DMS 273 (cell line): Measurements from ENCODE around the gene KIZ.

Source experiments
- DNase-seq: peaks from one replicate; lab custom pipeline; 2025; ENCODE audit not compliant: unreplicated experiment; lab: John Stamatoyannopoulos, UW

Gene KIZ, protein sequence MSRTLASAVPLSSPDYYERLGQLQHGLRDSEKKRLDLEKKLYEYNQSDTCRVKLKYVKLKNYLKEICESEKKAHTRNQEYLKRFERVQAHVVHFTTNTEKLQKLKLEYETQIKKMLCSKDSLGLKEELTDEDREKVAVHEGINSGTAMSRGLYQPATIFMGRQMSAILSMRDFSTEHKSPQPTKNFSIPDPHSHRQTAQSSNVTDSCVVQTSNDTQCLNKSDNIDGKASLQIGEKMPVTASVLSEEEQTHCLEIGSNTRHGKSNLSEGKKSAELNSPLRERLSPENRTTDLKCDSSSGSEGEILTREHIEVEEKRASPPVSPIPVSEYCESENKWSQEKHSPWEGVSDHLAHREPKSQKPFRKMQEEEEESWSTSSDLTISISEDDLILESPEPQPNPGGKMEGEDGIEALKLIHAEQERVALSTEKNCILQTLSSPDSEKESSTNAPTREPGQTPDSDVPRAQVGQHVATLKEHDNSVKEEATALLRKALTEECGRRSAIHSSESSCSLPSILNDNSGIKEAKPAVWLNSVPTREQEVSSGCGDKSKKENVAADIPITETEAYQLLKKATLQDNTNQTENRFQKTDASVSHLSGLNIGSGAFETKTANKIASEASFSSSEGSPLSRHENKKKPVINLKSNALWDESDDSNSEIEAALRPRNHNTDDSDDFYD

DNA sequence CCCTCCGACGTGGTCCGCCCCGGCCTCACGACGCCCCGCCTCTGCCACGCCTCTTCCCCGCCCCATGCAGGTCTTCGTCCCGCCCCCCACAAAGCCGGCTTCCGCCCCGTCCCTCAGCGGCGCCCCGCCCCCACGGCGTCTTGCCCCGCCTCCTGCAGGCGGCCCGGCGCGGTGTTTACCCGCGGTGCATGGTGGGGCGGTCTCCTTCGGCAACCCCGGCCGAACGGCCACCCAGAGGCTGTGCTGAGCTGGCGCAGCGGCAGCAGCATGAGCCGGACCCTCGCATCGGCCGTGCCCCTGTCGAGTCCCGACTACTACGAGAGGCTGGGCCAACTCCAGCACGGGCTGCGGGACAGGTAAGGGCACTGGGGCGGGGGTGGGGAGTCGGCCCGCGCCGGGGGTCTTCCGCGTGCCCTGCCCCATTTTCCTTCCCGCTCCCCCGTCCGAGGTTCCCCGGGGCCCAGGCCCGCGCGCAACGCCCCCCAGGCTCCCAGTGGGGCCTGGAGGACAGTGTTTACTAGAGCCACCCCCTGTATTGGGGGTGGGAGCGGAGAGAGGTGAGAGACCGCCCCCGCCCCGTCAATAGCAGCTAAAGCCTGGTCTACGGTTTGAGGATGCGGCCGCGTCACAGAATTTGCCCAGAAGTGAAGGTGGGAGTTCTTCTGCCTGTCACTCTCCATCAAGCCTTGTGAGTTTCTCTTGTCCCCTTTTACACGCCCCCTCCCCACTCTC lies at the start of gene KIZ:
Gene KIZ (plus strand): TSS at position 234 of the 732 bp plus-strand sequence. CDS start 34 bp downstream, at position 268.
- peak; percentile 97 for DNase-seq

DNA sequence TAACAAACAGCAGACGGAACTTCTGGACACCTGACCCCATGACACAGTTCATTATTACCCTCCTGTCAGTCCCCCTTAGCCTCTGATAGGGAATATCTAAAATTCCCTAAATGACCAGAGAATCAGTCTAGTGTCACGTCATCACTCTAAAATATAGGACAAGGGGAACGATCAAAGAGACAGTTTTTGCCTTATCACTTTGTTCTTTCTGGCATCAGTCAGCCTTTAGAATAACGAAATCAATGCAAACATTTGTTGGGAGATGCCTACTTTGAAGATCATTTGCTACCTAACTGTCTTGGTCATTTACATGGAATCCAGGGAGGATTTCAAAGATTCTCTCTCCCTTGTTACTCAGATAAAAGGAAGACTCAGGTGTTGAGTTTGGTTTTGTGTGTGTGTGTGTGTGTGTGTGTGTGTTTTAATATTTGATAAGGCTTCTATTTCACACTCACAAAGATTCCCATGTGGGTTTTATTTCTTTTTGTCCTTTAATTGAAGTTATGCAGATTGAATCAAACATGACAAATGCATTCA lies 48.0 kb upstream of the KIZ start:
- DNase-seq = no peak

DNA sequence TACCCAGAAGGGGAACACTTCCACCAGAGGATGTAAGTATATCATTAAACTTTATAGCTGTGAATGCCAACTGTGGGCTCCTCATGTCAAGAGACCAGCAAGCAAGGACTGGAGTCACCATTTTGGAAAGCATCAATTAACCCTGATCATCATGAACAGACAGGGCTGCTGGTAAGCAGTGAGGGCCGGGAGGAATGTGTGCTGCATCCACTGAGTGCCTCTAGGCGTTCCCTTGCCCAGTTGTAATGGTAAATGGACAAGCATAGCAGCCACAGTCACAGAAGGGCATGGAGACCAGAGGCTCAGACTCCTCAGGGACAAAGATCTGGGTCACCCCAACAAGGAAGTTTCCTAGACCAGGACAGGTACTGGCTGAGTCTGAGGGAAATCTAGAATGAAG lies 43.3 kb upstream of the KIZ start:
- DNase-seq = no peak

DNA sequence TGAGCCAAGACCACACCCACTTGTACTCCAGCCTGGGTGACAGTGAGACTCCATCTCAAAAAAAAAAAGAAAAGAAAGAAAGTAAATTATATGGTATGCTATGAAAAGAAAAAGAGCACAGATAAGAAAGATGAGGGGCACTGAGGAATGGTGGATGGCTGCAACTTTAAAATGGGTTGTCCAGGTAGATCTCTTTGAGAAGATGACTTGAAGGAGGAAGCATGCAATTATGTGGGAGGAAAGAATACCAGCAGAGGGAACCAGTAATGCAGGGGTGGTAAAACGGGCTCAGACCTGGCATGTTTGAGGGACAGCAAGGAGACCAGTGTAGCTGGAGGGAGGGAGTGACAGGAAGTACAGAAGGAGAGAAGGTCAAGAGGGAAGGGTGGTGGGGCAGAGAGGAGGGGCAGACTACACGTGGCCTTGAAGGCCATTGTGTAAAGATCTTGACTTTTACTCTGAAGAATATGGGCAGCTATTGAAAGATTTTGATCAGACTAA lies 42.0 kb upstream of the KIZ start:
- DNase-seq = no peak

DNA sequence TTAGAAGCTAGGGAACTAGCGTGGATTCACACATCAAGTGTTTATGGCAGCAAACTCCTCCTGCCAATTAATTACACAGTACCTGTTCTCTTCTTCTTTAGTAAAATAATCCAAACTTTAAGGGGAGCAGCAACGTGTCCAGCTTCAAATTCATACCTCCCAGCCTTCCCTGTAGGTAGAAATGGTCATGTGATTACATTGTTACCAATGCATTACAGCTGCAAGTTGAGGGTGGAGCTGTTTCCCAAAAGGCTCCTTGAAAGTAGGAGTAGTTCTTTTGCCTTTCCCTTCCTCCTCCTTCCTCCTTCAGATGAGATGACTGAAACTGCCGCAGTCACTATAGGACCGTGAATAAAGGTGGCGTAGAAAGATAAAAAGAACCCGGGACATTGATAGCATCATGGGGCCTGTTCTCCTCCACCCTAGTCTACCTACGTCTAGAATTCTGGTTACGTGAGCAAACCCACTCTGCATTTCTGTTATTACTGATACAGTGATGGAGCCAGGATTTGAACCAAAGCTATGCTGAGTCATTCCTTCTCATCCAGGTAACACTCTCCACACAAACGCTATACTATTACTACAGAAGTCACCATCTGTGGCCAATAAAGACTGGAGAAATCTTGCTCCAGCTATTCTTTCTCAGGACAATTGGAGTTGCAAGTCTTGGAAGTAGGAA lies 37.9 kb upstream of the KIZ start:
- no peak for DNase-seq

DNA sequence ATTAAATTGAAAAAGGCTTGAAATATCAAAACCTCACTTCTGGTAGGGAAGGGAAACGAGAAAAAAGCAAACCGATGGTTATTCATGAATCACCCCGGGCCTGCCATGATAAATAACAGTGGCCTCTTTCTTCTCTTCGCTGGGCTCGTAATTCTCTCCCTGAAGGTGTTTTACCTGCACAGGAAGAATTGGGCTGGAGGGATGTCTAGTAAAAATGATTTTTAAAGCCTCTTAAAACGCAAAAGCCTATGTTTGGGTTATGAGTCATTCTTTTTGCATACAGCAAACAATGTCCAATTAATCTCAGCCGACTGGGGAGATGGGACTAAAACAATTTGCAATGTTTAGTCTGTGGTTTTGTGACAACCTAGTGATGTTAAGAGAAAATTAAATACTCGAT lies 36.5 kb upstream of the KIZ start:
- DNase-seq = no peak

DNA sequence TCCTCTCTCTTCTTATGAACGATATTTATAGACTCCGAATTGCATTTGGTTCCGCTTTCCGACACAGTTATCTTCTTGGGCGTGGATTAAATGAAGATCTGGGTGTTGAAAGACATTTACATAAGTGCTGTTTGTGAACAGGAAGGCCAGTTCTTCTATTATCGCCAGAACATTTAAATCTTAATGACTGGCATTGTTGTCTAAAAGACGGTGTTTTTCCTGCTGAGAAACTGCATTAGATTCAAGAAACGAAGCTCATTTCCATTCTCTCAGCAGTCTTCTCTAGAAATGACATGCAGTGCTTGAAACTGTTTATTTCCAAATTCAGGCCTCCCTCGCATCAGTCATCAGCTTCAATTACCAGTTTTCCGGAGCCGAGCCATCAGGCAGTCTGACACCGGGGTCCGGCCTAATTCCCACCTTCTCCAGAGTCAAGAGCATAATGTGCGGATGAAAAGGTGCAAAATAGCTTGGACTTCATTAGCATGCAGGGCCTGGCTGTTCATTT lies 35.7 kb upstream of the KIZ start:
- no peak for DNase-seq

DNA sequence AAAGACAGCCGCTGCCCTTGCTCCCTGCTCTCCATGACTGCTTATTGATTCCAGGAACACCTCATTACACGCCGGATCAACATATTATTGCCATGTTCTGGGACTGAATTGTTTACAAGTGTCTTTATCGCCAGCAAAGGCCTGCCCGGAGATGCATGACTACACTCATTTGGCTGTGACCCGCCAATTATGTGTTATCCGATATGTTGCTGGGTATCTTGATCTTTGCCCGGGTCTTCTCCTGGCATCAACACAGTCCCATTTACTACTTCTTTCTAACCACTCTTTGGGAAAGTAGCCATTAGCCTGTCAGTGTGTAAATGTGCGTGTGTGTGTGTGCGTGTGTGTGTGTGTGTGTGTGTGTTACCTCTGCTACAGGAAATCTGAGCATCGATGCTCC lies 35.2 kb upstream of the KIZ start:
- DNase-seq = no peak

DNA sequence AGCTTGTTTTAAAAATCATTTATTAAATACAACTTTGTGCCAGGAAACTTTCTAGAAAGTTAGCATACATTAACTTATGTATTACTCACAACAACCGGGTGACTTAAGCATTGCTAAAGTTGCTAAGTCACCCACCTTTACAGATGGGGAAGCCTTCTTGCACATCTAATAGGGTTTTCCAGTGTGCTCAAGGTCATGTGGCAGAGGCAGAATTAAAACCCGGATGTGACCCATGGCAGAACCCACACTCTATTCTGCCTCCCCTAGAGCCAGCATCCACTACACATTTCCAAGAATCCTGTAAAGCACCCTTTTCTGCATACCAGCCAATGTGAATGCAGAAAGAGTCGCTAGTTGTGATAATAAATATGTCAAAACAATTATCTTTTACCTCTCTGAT lies 33.1 kb upstream of the KIZ start:
- DNase-seq = no peak

DNA sequence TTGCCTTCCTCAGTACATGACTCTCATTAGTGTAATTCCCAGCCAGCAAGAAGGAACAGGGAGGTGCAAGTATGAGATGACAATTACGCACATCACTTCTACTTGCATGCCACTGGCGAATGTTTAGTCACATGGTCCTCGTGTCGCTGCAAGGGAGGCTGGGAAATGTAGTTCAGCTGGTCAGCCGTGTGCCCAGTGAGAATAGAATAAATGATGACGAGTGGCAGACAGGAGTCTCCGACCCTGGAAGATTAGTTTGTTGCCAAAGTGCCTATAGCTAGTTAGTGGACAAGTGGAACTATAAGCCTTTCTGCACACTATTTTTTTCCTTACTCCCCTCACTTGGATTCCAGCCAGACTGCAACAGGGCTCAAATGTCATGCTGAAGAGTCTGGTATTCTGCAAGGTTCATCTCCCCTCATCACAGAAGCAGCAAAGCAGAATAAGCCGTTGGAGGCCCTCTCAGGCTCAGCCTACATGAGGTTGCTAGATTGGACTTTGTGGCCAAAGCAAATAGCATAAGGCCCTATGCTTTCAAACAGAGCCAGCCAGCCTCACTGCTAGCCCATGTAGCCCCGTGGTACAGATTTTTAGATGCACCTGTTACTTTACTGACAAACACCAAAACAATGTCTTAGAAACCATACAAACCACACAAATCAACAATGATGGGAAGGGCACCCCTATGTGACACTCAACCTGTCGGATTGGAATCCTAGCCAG lies 29.4 kb upstream of the KIZ start:
- peak; percentile 31 for DNase-seq

DNA sequence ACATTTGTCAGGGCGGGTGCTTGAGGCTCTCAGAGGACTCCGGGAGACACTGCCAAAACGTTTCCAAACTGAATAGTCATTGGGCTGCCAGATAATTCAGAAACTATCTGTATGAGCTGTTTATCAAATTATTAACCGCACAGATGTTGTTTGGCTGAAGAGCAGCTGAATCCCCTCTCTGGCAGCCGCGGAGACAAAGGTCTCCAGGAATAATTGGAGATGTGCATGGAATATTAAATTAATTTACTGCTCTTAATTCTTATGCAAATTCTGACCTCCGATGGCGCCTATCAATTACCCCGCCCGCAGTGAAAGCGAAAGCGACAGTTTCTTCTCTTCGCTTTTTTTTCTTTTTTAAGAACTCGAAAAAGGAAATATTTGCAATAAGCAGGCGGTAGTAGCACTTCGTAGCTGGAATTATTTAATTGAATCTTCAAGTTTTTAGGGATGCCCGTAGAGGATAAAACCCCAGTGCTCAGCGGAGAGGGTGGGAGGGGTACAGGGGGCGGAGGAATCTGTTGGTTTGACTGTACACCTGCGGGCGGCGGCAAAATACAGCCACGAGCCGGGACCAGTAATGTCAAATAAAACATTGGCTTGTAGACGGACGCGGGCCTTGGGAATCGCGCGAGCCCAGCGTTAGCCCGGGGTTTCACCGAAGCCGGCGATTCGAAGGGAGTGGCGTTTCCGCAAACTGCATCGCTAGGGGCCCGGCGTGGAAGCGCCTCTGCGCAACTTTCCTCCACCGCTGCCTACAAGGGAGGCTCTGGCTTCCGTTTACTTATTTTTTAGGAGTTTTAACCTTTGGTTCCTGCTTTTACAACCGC lies 25.9 kb upstream of the KIZ start:
- DNase-seq = peak; percentile 81

DNA sequence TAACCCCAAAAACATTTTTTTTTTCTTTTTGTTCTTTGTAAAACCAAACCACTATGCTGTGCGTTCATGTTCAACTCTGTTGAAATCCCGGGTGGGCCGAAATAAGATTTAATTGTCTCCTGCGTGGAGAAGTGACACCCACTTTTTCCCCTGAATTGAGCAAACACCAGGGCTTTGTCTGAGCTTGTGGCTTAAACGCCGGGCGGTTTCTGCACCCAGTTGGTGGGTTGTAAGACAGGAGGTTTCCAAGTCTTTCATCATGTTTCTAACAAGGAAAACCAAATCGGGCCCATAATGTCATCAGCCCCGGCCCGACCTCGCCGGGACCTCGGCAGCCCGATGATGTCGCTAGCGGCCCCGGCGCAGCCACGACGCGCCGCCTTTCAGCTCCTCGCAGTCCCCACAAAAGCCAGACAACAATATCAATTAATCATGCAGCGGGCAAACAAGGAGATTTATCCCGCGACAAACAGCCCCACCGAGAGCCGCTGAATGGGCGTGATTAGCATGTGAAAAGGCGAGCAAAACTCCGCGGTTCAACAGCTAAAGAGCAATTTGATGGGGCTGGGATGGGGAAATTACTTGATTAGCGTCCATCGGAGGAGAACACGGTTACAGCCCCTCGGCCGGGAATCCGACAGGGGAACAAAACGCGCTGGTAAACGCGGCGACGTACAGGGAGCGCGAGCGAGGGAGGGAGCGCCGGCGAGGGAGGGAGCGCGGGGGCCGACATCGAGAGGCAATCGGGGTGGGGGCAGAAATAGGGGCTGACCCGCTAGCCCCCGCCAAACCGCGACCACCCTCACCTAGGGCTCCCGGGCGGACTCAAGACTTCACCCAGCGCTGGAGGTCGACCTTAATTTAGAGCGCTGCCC lies 25.1 kb upstream of the KIZ start:
- DNase-seq = peak; percentile 67

DNA sequence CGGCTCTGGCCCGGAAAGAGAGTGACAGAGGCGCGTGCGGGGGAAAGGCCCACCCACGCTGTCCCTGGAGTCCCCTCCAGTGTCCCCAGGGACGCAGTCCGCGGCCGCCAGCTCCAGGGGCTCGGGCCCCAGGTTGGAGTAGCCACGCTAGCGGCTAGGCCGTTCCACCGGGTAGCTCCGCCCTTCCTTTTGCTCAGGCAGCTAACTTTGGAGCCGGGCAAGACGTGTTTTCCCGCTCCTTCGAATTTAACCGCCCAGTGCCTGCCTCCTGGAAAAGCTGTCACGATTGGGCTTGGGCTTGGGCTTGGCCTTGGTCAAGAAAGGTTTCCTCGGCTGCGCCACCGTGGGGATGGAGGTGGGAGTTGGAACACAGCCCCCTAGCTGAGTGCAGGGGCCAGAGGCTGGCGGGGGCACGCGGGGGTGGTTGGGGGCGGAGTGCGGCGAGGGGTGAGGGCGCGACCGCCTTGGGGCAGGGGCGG lies 24.4 kb upstream of the KIZ start:
- DNase-seq = peak; percentile 38

DNA sequence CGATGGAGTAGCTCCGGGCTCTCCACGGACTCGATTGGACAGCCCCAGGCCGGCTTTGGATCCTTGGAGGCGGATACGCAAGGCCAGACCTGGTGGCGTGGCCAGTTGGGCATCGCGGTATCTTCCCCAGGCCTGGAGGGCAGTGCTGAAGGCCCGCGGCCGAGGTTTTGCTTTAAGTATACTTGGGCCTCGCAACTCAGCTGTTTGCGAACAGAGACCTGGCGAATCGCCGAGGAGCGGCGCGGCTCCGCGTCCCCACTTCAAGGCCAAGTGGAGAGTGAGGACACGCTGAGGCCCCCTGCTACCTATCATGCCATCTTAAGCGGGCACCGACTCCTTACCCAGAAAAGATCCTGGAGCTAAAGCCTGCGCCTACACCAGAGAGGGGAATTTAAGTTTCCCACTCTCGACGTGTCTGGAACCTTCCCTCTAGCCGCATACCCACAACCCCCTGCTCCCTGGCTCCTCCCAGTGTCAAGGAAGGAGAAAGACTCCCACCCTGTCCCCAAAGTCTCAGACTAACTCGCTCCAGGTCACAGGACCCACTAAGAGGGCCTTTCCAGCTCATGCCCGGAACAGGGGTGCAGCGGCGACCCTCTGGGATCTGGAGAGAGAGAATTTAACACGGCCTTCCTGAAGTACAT lies 23.8 kb upstream of the KIZ start:
- DNase-seq = no peak

DNA sequence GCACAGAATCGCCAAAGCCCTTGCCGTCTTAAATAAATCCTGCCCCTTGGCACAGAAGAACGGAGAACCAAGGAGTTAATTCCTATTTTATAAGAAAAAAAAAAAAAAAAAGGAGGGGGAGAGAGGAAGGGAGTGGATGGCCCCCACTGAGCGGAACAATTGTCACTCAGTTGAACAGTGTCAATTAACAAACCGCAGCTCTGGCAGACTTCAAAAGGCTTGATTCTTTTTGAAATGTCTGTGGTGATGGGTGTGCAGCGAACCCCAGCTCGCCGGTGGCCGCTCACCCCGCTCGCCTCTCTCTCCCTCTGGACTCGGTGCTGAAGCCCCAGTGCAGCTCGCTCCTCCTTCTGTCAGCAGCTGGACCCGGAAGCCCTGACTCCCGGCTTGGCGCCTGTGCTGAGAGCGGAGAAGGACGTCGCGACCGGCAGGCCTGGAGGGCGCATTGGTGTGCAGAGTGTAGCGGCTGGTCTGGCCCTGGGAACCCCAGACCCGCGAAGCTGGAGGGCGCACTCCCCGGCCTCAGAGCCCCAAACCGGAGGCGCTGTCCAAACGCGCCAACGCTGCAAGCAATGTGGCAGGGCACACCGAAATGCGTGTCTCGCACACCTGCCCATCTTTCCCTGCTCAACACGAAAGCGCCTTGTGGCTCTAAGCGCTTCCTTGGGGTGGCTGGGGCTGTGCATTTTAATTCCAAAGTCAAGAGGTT lies 23.1 kb upstream of the KIZ start:
- no peak for DNase-seq

DNA sequence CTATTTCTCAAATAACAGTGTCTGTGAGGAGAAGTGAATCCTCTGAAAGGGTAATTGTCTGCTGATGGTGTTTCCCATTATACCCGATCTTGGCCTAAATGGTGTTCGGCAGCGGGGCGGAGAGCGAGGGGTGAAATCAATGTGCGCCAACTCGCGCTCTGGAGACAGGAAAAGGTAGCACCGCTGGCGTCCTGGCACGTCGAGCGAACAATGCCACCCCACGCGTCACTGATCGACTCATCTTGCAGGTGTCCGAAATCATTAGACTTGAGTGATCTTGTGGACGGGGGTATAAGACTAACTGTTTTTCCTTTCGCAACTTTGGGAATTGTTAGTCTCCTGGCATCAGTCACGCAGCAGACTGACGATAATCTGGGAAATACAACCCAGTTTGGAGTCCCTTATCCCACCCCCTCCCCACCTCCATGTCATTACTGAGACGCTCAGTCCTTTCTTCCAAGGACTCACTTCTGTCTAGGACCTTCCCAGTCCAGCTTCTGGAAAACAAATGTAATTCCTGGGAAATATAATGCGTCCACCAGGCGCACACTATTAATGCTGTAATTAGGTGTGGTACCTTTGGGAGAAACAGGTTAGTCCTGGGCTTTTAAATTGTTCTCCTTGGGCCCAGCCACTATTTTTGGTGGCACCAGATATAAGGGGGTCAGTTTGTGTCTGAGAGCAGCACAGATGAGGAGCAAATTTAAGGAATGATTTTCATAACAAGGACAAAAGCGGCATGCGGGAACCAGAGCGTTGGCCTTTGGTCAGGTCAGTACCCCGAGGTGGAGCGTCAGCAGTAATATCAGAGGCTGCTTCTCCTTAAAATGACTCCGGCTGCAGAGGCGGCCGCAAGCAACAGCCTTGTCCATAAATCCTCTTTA lies 22.1 kb upstream of the KIZ start:
- no peak for DNase-seq
